ENCODE results near the gene GGTLC3.
"Not testable (repeated sequence)": the region's sequence is repeated elsewhere in the genome, so short reads cannot be mapped to it uniquely, and the experiment has no call there.

Gene GGTLC3

DNA sequence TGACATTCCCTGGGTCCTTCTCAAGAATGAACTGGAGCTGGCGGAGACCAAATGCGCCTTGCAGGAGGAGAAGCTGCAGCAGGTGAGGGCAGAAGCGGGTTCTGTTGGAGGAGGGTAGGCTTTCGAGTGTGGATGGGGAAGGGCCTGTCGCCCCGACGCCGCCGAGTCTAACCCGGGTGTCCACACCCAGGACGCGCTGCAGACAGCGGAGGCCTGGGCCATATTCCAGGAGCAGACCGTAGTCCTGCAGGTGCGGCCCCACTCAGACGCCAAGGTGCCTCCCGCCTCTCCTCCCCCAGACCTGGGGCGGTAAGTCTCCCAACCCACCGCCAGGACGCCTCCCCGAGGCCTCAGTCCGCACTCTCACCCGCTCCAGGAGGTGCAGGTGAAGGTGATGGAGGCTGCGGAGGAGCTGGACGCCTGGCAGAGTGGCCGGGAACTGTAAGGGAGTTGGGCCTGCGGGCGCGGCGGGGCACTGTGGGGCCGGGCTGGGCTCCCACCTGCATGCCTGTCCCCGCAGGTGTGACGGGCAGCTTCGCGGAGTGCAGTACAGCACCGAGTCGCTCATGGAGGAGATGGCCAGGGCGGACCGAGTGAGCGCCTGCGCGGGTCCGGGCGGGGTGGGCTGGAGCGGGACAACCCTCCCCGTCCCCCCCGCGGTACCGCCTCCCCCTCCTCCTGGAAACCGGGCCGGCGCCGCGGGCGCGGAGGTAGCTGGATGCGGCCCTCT, 11.6 kb upstream of the GGTLC3 start:
- ATAC-seq (replicated peaks): peak; percentile 15 to 20
- H3K4me1 Mint-ChIP-seq, H3K36me3 Mint-ChIP-seq, H3K9me3 Mint-ChIP-seq, DNase-seq, H3K4me3 Mint-ChIP-seq, H3K27ac Mint-ChIP-seq, H3K27me3 Mint-ChIP-seq: not testable (repeated sequence)

DNA sequence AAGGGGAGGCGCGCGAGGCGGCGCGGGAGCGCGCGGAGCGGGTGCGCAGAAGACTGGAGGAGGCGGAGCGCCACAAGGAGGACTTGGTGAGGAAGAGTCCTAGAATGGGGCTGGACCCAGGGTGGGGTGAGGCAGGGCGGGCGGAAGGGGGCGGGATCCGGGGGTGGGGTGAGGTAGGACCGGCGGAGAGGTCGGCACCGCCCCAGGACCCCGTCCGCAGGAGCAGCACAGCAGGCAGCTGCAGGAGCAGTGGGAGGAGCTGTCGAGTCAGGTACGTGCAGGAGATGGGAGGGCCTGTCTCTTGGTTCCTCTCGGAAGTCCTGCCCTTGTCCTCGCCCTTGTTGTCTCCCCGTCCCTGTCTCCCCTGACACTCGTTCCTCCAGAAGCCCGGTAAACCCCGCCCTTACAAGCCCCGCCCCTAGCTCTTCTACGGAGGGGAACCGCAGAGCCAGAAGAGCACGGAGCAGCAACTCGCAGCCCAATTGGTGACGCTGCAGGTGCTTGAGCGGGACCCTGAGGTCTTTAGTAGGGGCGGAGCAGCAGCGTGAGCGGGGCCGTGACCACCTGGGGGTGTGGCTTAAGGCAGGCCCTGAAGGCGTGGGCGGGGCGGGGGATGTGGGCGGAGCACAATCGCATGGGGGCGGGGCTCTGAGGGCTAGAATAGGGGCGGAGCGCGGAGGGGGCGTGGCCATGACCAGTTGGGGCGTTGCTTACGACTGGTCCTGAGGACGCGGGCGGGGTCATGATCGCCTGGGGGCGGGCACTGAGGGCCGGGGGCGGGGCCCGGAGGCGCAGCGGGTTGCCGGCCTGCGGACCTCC, 10.8 kb upstream of the GGTLC3 start:
- H3K4me1 Mint-ChIP-seq, H3K27ac Mint-ChIP-seq, H3K9me3 Mint-ChIP-seq, H3K27me3 Mint-ChIP-seq, H3K36me3 Mint-ChIP-seq: not testable (repeated sequence)
- ATAC-seq (replicated peaks) (peak; percentile 83 to 85), DNase-seq (peak; percentile 69)
- peak overlapping the region in 1 of 2 donors; percentile 72 for H3K4me3 Mint-ChIP-seq

DNA sequence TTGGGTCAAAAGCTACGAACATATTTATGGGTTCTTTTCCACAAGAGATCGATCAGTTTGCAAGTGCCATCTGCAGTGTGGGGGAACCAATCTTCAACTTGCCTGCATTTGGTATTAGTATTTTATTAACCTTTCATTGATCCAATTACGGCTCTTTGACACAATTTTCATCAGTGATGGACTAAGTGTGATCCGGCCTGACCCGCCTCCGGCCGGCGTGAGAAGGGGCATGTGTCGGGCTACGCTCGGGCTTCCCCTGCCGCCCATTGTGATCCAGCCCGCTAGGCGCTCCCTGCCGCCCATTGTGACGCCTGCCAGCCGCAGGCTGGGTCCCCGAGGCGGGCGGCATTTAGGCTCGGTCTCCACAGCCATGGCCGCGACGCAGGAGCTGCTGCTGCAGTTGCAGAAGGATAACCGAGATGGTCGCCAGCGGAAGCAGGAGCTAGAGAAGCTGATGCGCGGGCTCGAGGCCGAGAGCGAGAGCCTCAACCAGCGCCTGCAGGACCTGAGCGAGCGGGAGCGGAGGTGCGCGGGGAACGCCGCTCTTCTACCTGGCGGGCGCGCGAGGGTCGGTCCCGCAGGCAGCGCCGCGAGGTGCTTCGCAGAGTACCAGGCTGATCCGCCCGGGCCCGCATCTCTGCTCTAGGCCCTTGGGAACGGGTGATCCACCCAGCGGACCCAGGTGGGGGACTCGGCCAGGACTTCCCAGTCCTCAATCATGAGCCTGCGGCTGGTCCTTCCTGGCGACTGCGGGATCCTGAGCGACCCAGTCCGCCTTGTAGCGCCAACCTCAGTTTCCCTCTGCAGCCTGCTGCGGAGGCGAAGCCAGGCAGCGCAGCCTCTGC, 10.0 kb upstream of the GGTLC3 start, which contains the start of gene TMEM191B:
Gene TMEM191B (plus strand): TSS at position 51 of the 845 bp plus-strand sequence. CDS start 179 bp downstream, at position 230.
- peak; percentile 21 to 33 for ATAC-seq (replicated peaks)
- H3K27me3 Mint-ChIP-seq, H3K4me1 Mint-ChIP-seq, H3K27ac Mint-ChIP-seq, H3K36me3 Mint-ChIP-seq, H3K9me3 Mint-ChIP-seq, DNase-seq: not testable (repeated sequence)
- H3K4me3 Mint-ChIP-seq: peak within 1 kb of the TSS in 1 of 2 donors; percentile 72

DNA sequence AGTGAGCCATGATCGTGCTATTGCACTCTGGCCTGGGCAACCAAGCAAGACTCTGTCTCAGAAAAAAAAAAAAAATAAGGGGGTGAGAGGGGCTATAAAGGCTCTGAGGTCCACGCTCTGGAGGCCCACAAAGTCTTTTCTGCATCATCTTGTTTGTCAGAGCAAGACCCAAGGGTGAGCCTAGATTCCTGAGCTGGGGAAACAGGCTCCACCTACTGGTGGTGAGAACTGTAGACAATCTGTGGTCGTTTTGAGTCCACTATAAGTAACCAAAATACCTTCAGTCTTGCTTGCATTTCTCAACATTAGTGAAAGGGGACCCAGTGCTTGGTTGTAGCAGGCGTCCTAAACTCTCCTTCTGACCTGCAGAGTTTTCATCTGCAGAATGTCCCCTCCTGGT, 5.4 kb upstream of the GGTLC3 start:
- peak in 1 of 2 donors; percentile 38 for ATAC-seq (replicated peaks)
- H3K27me3 Mint-ChIP-seq, DNase-seq, H3K4me1 Mint-ChIP-seq, H3K9me3 Mint-ChIP-seq, H3K27ac Mint-ChIP-seq, H3K4me3 Mint-ChIP-seq, H3K36me3 Mint-ChIP-seq: not testable (repeated sequence)

DNA sequence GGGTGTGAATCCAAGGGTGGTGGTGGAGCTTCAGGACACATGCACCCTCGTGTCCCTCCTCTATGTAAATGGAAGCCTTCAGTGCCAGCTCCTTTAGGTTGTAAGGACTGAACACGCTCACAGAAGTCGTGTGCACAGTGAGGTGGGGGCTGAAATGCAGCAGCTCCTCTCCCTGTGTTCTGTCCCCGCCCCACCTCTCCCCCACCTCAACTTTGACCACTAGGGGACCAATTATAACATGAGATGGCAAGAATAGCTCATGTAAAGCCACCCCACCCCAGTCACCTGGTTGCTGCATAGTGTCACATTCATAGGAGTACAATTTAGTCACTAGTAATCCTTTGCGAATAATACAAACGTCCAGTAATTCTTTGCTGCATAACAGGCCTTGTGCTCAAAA, 4.8 kb upstream of the GGTLC3 start:
- not testable (repeated sequence) for H3K4me3 Mint-ChIP-seq; H3K4me1 Mint-ChIP-seq; H3K27ac Mint-ChIP-seq; H3K9me3 Mint-ChIP-seq; ATAC-seq (replicated peaks); H3K36me3 Mint-ChIP-seq; DNase-seq; H3K27me3 Mint-ChIP-seq

DNA sequence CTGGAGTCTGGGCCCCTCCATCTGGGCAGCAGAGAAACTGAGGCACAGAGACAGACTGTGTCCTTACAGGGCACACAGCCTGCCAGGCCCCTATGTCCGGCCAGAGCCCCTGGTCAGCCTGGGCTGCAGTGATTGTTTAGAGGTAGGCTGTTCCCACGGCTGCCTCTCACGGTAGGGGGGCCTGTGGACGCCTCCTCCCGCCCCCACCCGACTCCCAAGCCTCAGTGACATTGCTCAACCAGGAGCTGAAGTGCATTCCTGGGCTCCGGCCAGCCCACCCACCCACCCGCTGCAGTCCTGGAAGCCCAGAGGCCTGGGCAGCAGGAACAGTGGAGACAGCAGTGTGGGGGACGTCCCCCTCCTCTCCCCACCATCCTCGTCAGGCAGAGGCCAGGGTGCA, 4.5 kb downstream of the GGTLC3 start:
- not testable (repeated sequence) for H3K27ac Mint-ChIP-seq, H3K4me3 Mint-ChIP-seq, H3K4me1 Mint-ChIP-seq

DNA sequence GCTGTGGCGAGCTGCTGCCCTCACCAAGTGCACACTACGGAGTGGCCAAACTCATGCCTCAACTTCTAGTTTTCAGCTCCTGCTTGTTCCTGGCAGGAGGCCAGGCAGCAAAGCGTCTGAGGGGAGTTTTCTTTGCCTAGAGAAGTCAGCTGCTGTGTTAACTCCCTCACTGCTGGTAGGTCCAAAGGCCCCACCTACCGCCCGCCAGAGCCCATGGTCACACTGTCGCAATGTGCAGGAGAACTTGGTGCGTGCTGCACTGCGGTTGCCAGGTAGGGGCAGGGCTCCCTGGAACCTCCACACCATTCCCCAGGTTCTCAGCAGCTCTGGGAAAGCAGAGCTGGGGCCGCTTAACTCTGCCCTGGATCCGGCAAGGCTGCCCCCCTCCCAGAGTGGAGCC, 5.6 kb downstream of the GGTLC3 start:
- not testable (repeated sequence) for ATAC-seq (replicated peaks); H3K27me3 Mint-ChIP-seq; H3K9me3 Mint-ChIP-seq; DNase-seq; H3K36me3 Mint-ChIP-seq; H3K27ac Mint-ChIP-seq; H3K4me3 Mint-ChIP-seq; H3K4me1 Mint-ChIP-seq

More for the DNA sequence above, 4.5 kb downstream of the GGTLC3 start:
- not testable (repeated sequence) for H3K27me3 Mint-ChIP-seq; H3K9me3 Mint-ChIP-seq; DNase-seq; ATAC-seq (replicated peaks); H3K36me3 Mint-ChIP-seq

DNA sequence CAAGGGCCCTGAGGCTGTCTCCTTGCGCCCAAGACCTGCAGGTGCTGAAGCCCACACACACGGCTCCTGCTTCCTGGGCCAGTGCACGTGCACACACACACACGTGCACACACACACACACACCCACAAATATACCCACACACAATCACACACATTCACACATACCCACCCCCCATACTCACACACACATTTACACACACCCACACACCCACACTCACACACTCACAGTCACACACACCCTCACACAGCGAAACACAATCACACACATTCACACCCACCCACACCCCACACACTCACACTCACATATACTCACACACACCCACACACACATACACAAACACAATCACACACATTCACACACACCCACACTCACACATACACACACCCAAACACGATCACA, 6.6 kb downstream of the GGTLC3 start:
- not testable (repeated sequence) for H3K4me3 Mint-ChIP-seq; H3K27ac Mint-ChIP-seq; ATAC-seq (replicated peaks); H3K36me3 Mint-ChIP-seq; DNase-seq; H3K27me3 Mint-ChIP-seq; H3K9me3 Mint-ChIP-seq; H3K4me1 Mint-ChIP-seq

DNA sequence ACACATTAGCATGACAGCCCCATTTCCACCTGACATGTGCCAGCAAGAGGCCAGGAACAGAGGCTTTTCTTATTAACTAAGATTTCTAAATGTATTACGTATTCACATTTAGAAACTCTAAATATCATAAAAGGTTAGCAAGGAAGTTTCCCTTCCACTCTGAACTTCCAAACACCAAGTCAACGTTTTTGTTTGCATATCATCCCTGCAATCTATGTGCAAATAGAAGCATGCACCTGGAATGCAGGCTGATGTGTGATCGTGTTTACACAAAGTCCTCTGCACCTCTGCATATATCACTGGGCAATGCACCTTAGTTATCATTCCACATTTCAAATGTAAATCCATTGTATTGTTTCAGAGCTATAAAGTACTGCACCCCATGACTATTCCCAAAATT, 21.7 kb downstream of the GGTLC3 start:
- H3K4me3 Mint-ChIP-seq; H3K4me1 Mint-ChIP-seq; ATAC-seq (replicated peaks); H3K36me3 Mint-ChIP-seq; H3K27me3 Mint-ChIP-seq; H3K9me3 Mint-ChIP-seq; H3K27ac Mint-ChIP-seq; DNase-seq: not testable (repeated sequence)

Data from stimulated activated naive B cell treated with anti-CD40 and anti-IgM and Interleukin-4, amounts not matched to agents 10 μg/mL and 1 μg/mL and 100 μg/mL, for 72 hours (primary cell).